ENCODE results near the gene EDNRA.

The EDNRA gene

GRCh38 chr4:147543034-147543433 lies 62.1 kb downstream of the EDNRA start:
- H3K9me3 ChIP-seq (ENCODE audit: low read length) = no peaks in the 10 kb centered on the region
- no peaks in the 10 kb centered on the region for H3K27me3 ChIP-seq (ENCODE audit: control insufficient read depth in 1 of 2, insufficient read depth in 2 of 2, low read length in 2 of 2)
- no peak overlapping the region for H3K4me3 ChIP-seq (ENCODE audit: low read depth in 1 of 2, low read length in 2 of 2)
- no peak overlapping the region for H3K27ac ChIP-seq (ENCODE audit: low read depth, low read length)
- H3K36me3 ChIP-seq (ENCODE audit: insufficient read depth, low read length) = no peaks in the 10 kb centered on the region
- no peak overlapping the region for H3K9ac ChIP-seq (ENCODE audit: low read length)
- no peaks in the 10 kb centered on the region for H3K4me1 ChIP-seq (ENCODE audit: insufficient read depth, low read length)

GRCh38 chr4:147546349-147546748 lies 65.5 kb downstream of the EDNRA start:
- H3K27ac ChIP-seq (ENCODE audit: low read depth, low read length) = no peak overlapping the region

GRCh38 chr4:147547314-147548056 lies 66.6 kb downstream of the EDNRA start:
- no peaks in the 10 kb centered on the region for H3K36me3 ChIP-seq (ENCODE audit: insufficient read depth, low read length)
- no peak overlapping the region for H3K9ac ChIP-seq (ENCODE audit: low read length)
- peaks cover 5% of the 10 kb centered on the region for H3K4me1 ChIP-seq (ENCODE audit: insufficient read depth, low read length)
- no peaks in the 10 kb centered on the region for H3K27me3 ChIP-seq (ENCODE audit: control insufficient read depth in 1 of 2, insufficient read depth in 2 of 2, low read length in 2 of 2)
- no peaks in the 10 kb centered on the region for H3K9me3 ChIP-seq (ENCODE audit: low read length)
- H3K27ac ChIP-seq (ENCODE audit: low read depth, low read length) = no peak overlapping the region
- H3K4me3 ChIP-seq (ENCODE audit: low read depth in 1 of 2, low read length in 2 of 2) = no peak overlapping the region

More at GRCh38 chr4:147546349-147546748, 65.5 kb downstream of the EDNRA start:
- no peaks in the 10 kb centered on the region for H3K36me3 ChIP-seq (ENCODE audit: insufficient read depth, low read length)
- H3K9me3 ChIP-seq (ENCODE audit: low read length) = no peaks in the 10 kb centered on the region
- H3K9ac ChIP-seq (ENCODE audit: low read length) = no peak overlapping the region
- no peak overlapping the region for H3K4me3 ChIP-seq (ENCODE audit: low read depth in 1 of 2, low read length in 2 of 2)
- peaks cover 5% of the 10 kb centered on the region for H3K4me1 ChIP-seq (ENCODE audit: insufficient read depth, low read length)
- H3K27me3 ChIP-seq (ENCODE audit: control insufficient read depth in 1 of 2, insufficient read depth in 2 of 2, low read length in 2 of 2) = no peaks in the 10 kb centered on the region

- Histone ChIP-seq H3K4me1 (ENCODE audit: insufficient read depth, low read length) (peaks cover 5% of the 10 kb centered on the region), H3K9me3 (ENCODE audit: low read length) (no peaks in the 10 kb centered on the region), H3K9ac (ENCODE audit: low read length) (no peak overlapping the region), H3K27ac (ENCODE audit: low read depth, low read length) (no peak overlapping the region), H3K27me3 (ENCODE audit: control insufficient read depth in 1 of 2, insufficient read depth in 2 of 2, low read length in 2 of 2) (no peaks in the 10 kb centered on the region), H3K36me3 (ENCODE audit: insufficient read depth, low read length) (no peaks in the 10 kb centered on the region), H3K4me3 (ENCODE audit: low read depth in 1 of 2, low read length in 2 of 2) (no peak overlapping the region)
These were observed 67.4 kb downstream of the EDNRA start for GRCh38 chr4:147548256-147548655.

- Histone ChIP-seq H3K4me3 (ENCODE audit: low read depth in 1 of 2, low read length in 2 of 2) (no peak overlapping the region), H3K27ac (ENCODE audit: low read depth, low read length) (no peak overlapping the region), H3K27me3 (ENCODE audit: control insufficient read depth in 1 of 2, insufficient read depth in 2 of 2, low read length in 2 of 2) (no peaks in the 10 kb centered on the region), H3K9me3 (ENCODE audit: low read length) (no peaks in the 10 kb centered on the region), H3K36me3 (ENCODE audit: insufficient read depth, low read length) (no peaks in the 10 kb centered on the region), H3K9ac (ENCODE audit: low read length) (no peak overlapping the region), H3K4me1 (ENCODE audit: insufficient read depth, low read length) (peaks cover 5% of the 10 kb centered on the region)
These were observed 69.8 kb downstream of the EDNRA start for GRCh38 chr4:147550626-147551246.

- H3K27me3 ChIP-seq (ENCODE audit: control insufficient read depth in 1 of 2, insufficient read depth in 2 of 2, low read length in 2 of 2) = no peaks in the 10 kb centered on the region
- H3K36me3 ChIP-seq (ENCODE audit: insufficient read depth, low read length) = no peaks in the 10 kb centered on the region
- no peaks in the 10 kb centered on the region for H3K4me1 ChIP-seq (ENCODE audit: insufficient read depth, low read length)
- no peak overlapping the region for H3K4me3 ChIP-seq (ENCODE audit: low read depth in 1 of 2, low read length in 2 of 2)
- no peak overlapping the region for H3K9ac ChIP-seq (ENCODE audit: low read length)
- H3K9me3 ChIP-seq (ENCODE audit: low read length) = no peaks in the 10 kb centered on the region
- H3K27ac ChIP-seq (ENCODE audit: low read depth, low read length) = no peak overlapping the region
These were observed 79.7 kb downstream of the EDNRA start for GRCh38 chr4:147560625-147561024.

- Histone ChIP-seq H3K36me3 (ENCODE audit: insufficient read depth, low read length) (no peaks in the 10 kb centered on the region), H3K27me3 (ENCODE audit: control insufficient read depth in 1 of 2, insufficient read depth in 2 of 2, low read length in 2 of 2) (no peaks in the 10 kb centered on the region), H3K27ac (ENCODE audit: low read depth, low read length) (no peak overlapping the region), H3K4me3 (ENCODE audit: low read depth in 1 of 2, low read length in 2 of 2) (no peak overlapping the region), H3K9ac (ENCODE audit: low read length) (no peak overlapping the region), H3K4me1 (ENCODE audit: insufficient read depth, low read length) (no peaks in the 10 kb centered on the region), H3K9me3 (ENCODE audit: low read length) (peaks cover 3% of the 10 kb centered on the region)
These were observed 85.9 kb downstream of the EDNRA start for GRCh38 chr4:147566762-147567161.

GRCh38 chr4:147567276-147567675 lies 86.4 kb downstream of the EDNRA start:
- Histone ChIP-seq H3K27me3 (ENCODE audit: control insufficient read depth in 1 of 2, insufficient read depth in 2 of 2, low read length in 2 of 2) (no peaks in the 10 kb centered on the region), H3K4me3 (ENCODE audit: low read depth in 1 of 2, low read length in 2 of 2) (no peak overlapping the region), H3K9me3 (ENCODE audit: low read length) (peaks cover 3% of the 10 kb centered on the region), H3K36me3 (ENCODE audit: insufficient read depth, low read length) (no peaks in the 10 kb centered on the region), H3K4me1 (ENCODE audit: insufficient read depth, low read length) (no peaks in the 10 kb centered on the region), H3K27ac (ENCODE audit: low read depth, low read length) (no peak overlapping the region), H3K9ac (ENCODE audit: low read length) (no peak overlapping the region)

- no peaks in the 10 kb centered on the region for H3K27me3 ChIP-seq (ENCODE audit: control insufficient read depth in 1 of 2, insufficient read depth in 2 of 2, low read length in 2 of 2)
- H3K36me3 ChIP-seq (ENCODE audit: insufficient read depth, low read length) = no peaks in the 10 kb centered on the region
- H3K4me3 ChIP-seq (ENCODE audit: low read depth in 1 of 2, low read length in 2 of 2) = no peak overlapping the region
- H3K4me1 ChIP-seq (ENCODE audit: insufficient read depth, low read length) = no peaks in the 10 kb centered on the region
- H3K9me3 ChIP-seq (ENCODE audit: low read length) = peaks cover 3% of the 10 kb centered on the region
- no peak overlapping the region for H3K9ac ChIP-seq (ENCODE audit: low read length)
- no peak overlapping the region for H3K27ac ChIP-seq (ENCODE audit: low read depth, low read length)
These were observed 89.7 kb downstream of the EDNRA start for GRCh38 chr4:147570616-147571015.

GRCh38 chr4:147571036-147571770 lies 90.3 kb downstream of the EDNRA start:
- Histone ChIP-seq H3K27me3 (ENCODE audit: control insufficient read depth in 1 of 2, insufficient read depth in 2 of 2, low read length in 2 of 2) (no peaks in the 10 kb centered on the region), H3K4me1 (ENCODE audit: insufficient read depth, low read length) (no peaks in the 10 kb centered on the region), H3K9ac (ENCODE audit: low read length) (no peak overlapping the region), H3K36me3 (ENCODE audit: insufficient read depth, low read length) (no peaks in the 10 kb centered on the region), H3K9me3 (ENCODE audit: low read length) (no peaks in the 10 kb centered on the region), H3K27ac (ENCODE audit: low read depth, low read length) (no peak overlapping the region), H3K4me3 (ENCODE audit: low read depth in 1 of 2, low read length in 2 of 2) (no peak overlapping the region)

GRCh38 chr4:147576084-147576483 lies 95.2 kb downstream of the EDNRA start:
- no peak overlapping the region for H3K4me3 ChIP-seq (ENCODE audit: low read depth in 1 of 2, low read length in 2 of 2)
- no peak overlapping the region for H3K27ac ChIP-seq (ENCODE audit: low read depth, low read length)
- no peak overlapping the region for H3K9ac ChIP-seq (ENCODE audit: low read length)
- no peaks in the 10 kb centered on the region for H3K4me1 ChIP-seq (ENCODE audit: insufficient read depth, low read length)
- no peaks in the 10 kb centered on the region for H3K36me3 ChIP-seq (ENCODE audit: insufficient read depth, low read length)
- no peaks in the 10 kb centered on the region for H3K27me3 ChIP-seq (ENCODE audit: control insufficient read depth in 1 of 2, insufficient read depth in 2 of 2, low read length in 2 of 2)
- H3K9me3 ChIP-seq (ENCODE audit: low read length) = no peaks in the 10 kb centered on the region

Measured in muscle layer of colon (tissue), 2 donors.